Transverse colon (tissue), 4 donors: Measurements from ENCODE around the gene GOLGA8M.

Source experiments
- EP300 ChIP-seq: sonication (generic); formaldehyde crosslinking; IDR thresholded peaks from one replicate; pipeline ENCODE4 v1.6.1; 2017; ENCODE audit warnings: antibody characterized with exemption, low read depth
- POLR2A ChIP-seq: fragments of 450-650 bp; IDR thresholded peaks from one replicate; pipeline ENCODE4 v1.6.1; 2016; ENCODE audit warnings: antibody characterized with exemption, mild to moderate bottlenecking, moderate library complexity
- POLR2AphosphoS5 ChIP-seq, 3 donors: sonication (generic); formaldehyde crosslinking; IDR thresholded peaks; one replicate each; pipeline ENCODE4 v1.6.1; 2016; ENCODE audit warnings: antibody characterized with exemption in 3 of 3
- TF ChIP-seq, protein P1 (sequence below), 5 experiments: fragments of 200-600 bp in 3 of 5; fragments of 450-650 bp in 2 of 5; sonication (generic) in 3 of 5; IDR thresholded peaks; 1 replicate in 2 of 5; 2 replicates in 3 of 5; pipeline ENCODE4 v1.5.1; 2016 to 2017; ENCODE audit warnings: antibody characterized with exemption in 5 of 5, inconsistent platforms in 3 of 5, mild to moderate bottlenecking in 2 of 5, moderate library complexity in 1 of 5

DNA sequence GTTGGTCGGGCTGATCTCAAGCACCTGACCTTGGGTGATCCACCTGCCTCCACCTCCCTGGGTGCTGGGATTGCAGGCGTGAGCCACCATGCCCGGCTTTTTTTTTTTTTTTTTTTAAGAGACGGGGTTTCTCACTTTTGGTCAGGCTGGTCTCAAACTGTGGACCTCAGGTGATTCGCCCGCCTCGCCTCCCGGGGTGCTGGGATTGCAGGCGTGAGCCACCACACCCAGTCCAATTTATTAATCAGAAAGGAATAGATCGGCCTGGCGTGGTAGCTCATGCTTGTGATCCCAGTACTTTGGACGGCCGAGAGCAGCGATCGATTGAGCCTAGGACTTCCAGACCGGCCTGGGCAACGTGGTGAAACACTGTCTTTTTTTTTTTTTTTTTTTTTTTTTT lies 13.9 kb upstream of the GOLGA8M start:
- TF ChIP-seq EP300, result no peak
- TF ChIP-seq, protein P1, sequence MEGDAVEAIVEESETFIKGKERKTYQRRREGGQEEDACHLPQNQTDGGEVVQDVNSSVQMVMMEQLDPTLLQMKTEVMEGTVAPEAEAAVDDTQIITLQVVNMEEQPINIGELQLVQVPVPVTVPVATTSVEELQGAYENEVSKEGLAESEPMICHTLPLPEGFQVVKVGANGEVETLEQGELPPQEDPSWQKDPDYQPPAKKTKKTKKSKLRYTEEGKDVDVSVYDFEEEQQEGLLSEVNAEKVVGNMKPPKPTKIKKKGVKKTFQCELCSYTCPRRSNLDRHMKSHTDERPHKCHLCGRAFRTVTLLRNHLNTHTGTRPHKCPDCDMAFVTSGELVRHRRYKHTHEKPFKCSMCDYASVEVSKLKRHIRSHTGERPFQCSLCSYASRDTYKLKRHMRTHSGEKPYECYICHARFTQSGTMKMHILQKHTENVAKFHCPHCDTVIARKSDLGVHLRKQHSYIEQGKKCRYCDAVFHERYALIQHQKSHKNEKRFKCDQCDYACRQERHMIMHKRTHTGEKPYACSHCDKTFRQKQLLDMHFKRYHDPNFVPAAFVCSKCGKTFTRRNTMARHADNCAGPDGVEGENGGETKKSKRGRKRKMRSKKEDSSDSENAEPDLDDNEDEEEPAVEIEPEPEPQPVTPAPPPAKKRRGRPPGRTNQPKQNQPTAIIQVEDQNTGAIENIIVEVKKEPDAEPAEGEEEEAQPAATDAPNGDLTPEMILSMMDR (IDR thresholded peaks at IDR 0.05), result no peak
- TF ChIP-seq POLR2A, result no peak
- no peak for TF ChIP-seq POLR2AphosphoS5 (IDR thresholded peaks at IDR 0.05)
